ENCODE results near the gene COL4A1.

COL4A1 gene

GRCh38 chr13:110333837-110334236, 26.9 kb upstream of the COL4A1 start:
- ChIA-PET POLR2A (no interaction called here), CTCF (interaction anchor here (1.0 kb wide), 1 partner anchor 17 kb away, joined by 3 read pairs; no protein-coding TSS in a partner anchor)
- no peak for DNase-seq (ENCODE audit: extremely low spot score)
- TF ChIP-seq ARNT (IDR thresholded peaks at IDR 0.05): no peak
- no peak for TF ChIP-seq NFRKB (IDR thresholded peaks at IDR 0.05)
- TF ChIP-seq ZNF384 (IDR thresholded peaks at IDR 0.05): no peak

- CTCF ChIA-PET: no interaction called here
- TF ChIP-seq FOXA1 (IDR thresholded peaks at IDR 0.05) (no peak), FOXK2 (IDR thresholded peaks at IDR 0.05) (no peak), NFRKB (IDR thresholded peaks at IDR 0.05) (no peak), LEF1 (IDR thresholded peaks at IDR 0.05; ENCODE audit: borderline replicate concordance) (no peak), ZNF384 (IDR thresholded peaks at IDR 0.05) (no peak), FOXM1 (IDR thresholded peaks at IDR 0.05; ENCODE audit: borderline replicate concordance) (no peak), L3MBTL2 (conservative IDR thresholded peaks at IDR 0.05) (no peak), HDGF (IDR thresholded peaks at IDR 0.05; ENCODE audit: borderline replicate concordance) (no peak), SP1 (IDR thresholded peaks at IDR 0.05) (no peak), ARNT (IDR thresholded peaks at IDR 0.05) (no peak), BHLHE40 (IDR thresholded peaks at IDR 0.05; ENCODE audit: borderline replicate concordance) (no peak), CTBP1 (IDR thresholded peaks at IDR 0.05; ENCODE audit: borderline replicate concordance) (no peak), ELF4 (IDR thresholded peaks at IDR 0.05) (no peak), SUZ12 (IDR thresholded peaks at IDR 0.05) (no peak), TARDBP (IDR thresholded peaks at IDR 0.05) (no peak), PKNOX1 (IDR thresholded peaks at IDR 0.05) (no peak)
- POLR2A ChIA-PET: no interaction called here
- no peak for DNase-seq (ENCODE audit: extremely low spot score)
Measured at GRCh38 chr13:110332750-110333149, 25.8 kb upstream of the COL4A1 start.

- ChIA-PET POLR2A (no interaction called here), CTCF (no interaction called here)
- no peak for DNase-seq (ENCODE audit: extremely low spot score)
- TF ChIP-seq ARNT (IDR thresholded peaks at IDR 0.05): no peak
- TF ChIP-seq TARDBP (IDR thresholded peaks at IDR 0.05): no peak
- no peak for TF ChIP-seq NFRKB (IDR thresholded peaks at IDR 0.05)
- no peak for TF ChIP-seq LEF1 (IDR thresholded peaks at IDR 0.05; ENCODE audit: borderline replicate concordance)
- no peak for TF ChIP-seq FOXM1 (IDR thresholded peaks at IDR 0.05; ENCODE audit: borderline replicate concordance)
- TF ChIP-seq FOXK2 (IDR thresholded peaks at IDR 0.05): no peak
- no peak for TF ChIP-seq BHLHE40 (IDR thresholded peaks at IDR 0.05; ENCODE audit: borderline replicate concordance)
- TF ChIP-seq ELF4 (IDR thresholded peaks at IDR 0.05): no peak
- TF ChIP-seq FOXA1 (IDR thresholded peaks at IDR 0.05): no peak
- no peak for TF ChIP-seq SP1 (IDR thresholded peaks at IDR 0.05)
- TF ChIP-seq L3MBTL2 (conservative IDR thresholded peaks at IDR 0.05): no peak
- TF ChIP-seq PKNOX1 (IDR thresholded peaks at IDR 0.05): no peak
- no peak for TF ChIP-seq CTBP1 (IDR thresholded peaks at IDR 0.05; ENCODE audit: borderline replicate concordance)
- TF ChIP-seq ZNF384 (IDR thresholded peaks at IDR 0.05): no peak
- TF ChIP-seq SUZ12 (IDR thresholded peaks at IDR 0.05): no peak
- no peak for TF ChIP-seq HDGF (IDR thresholded peaks at IDR 0.05; ENCODE audit: borderline replicate concordance)
Measured at GRCh38 chr13:110331362-110331761, 24.4 kb upstream of the COL4A1 start.

- ChIA-PET CTCF (interaction anchor here (0.9 kb wide), 1 partner anchor 83 kb away, joined by 3 read pairs; no protein-coding TSS in a partner anchor), POLR2A (interaction anchor here (0.9 to 1.4 kb wide), 3 partner anchors 8 to 23 kb away, joined by 3 to 7 read pairs (median 5); partner anchors contain the start of genes COL4A1 and COL4A2)
- TF ChIP-seq CTBP1 (IDR thresholded peaks at IDR 0.05; ENCODE audit: borderline replicate concordance) (no peak), PKNOX1 (IDR thresholded peaks at IDR 0.05) (no peak), SUZ12 (IDR thresholded peaks at IDR 0.05) (no peak), HDGF (IDR thresholded peaks at IDR 0.05; ENCODE audit: borderline replicate concordance) (no peak), BHLHE40 (IDR thresholded peaks at IDR 0.05; ENCODE audit: borderline replicate concordance) (no peak), TARDBP (IDR thresholded peaks at IDR 0.05) (no peak), NFRKB (IDR thresholded peaks at IDR 0.05) (no peak), ZNF384 (IDR thresholded peaks at IDR 0.05) (no peak), FOXM1 (IDR thresholded peaks at IDR 0.05; ENCODE audit: borderline replicate concordance) (no peak), FOXK2 (IDR thresholded peaks at IDR 0.05) (no peak), LEF1 (IDR thresholded peaks at IDR 0.05; ENCODE audit: borderline replicate concordance) (no peak), ARNT (IDR thresholded peaks at IDR 0.05) (no peak), SP1 (IDR thresholded peaks at IDR 0.05) (no peak), FOXA1 (IDR thresholded peaks at IDR 0.05) (no peak), L3MBTL2 (conservative IDR thresholded peaks at IDR 0.05) (no peak), ELF4 (IDR thresholded peaks at IDR 0.05) (no peak)
- no peak for DNase-seq (ENCODE audit: extremely low spot score)
Measured at GRCh38 chr13:110330491-110331011, 23.6 kb upstream of the COL4A1 start.

- TF ChIP-seq CTBP1 (IDR thresholded peaks at IDR 0.05; ENCODE audit: borderline replicate concordance) (no peak), ARNT (IDR thresholded peaks at IDR 0.05) (no peak), FOXM1 (IDR thresholded peaks at IDR 0.05; ENCODE audit: borderline replicate concordance) (no peak), HDGF (IDR thresholded peaks at IDR 0.05; ENCODE audit: borderline replicate concordance) (no peak), FOXA1 (IDR thresholded peaks at IDR 0.05) (no peak), TARDBP (IDR thresholded peaks at IDR 0.05) (no peak), ELF4 (IDR thresholded peaks at IDR 0.05) (no peak), BHLHE40 (IDR thresholded peaks at IDR 0.05; ENCODE audit: borderline replicate concordance) (no peak), PKNOX1 (IDR thresholded peaks at IDR 0.05) (no peak), LEF1 (IDR thresholded peaks at IDR 0.05; ENCODE audit: borderline replicate concordance) (no peak), NFRKB (IDR thresholded peaks at IDR 0.05) (no peak), ZNF384 (IDR thresholded peaks at IDR 0.05) (no peak), SP1 (IDR thresholded peaks at IDR 0.05) (no peak), L3MBTL2 (conservative IDR thresholded peaks at IDR 0.05) (no peak), FOXK2 (IDR thresholded peaks at IDR 0.05) (no peak), SUZ12 (IDR thresholded peaks at IDR 0.05) (no peak)
- DNase-seq (ENCODE audit: extremely low spot score): no peak
- ChIA-PET POLR2A (interaction anchor here (0.9 to 1.4 kb wide), 3 partner anchors 9 to 23 kb away, joined by 3 to 7 read pairs (median 5); partner anchors contain the start of genes COL4A1 and COL4A2), CTCF (interaction anchor here (0.9 kb wide), 1 partner anchor 83 kb away, joined by 3 read pairs; no protein-coding TSS in a partner anchor)
Measured at GRCh38 chr13:110329798-110330461, 23.0 kb upstream of the COL4A1 start.

Measured in HEK293T (cell line).